Measurements from ENCODE around the gene HIBADH.

Gene HIBADH

GRCh38 chr7:27554826-27555225, 107.9 kb downstream of the HIBADH start:
- TF ChIP-seq CTCF (conservative IDR thresholded peaks at IDR 0.05; ENCODE audit: low read length) = no peak
- no peak overlapping the region for H3K4me3 ChIP-seq (ENCODE audit: low read length)
- no peak for DNase-seq (ENCODE audit: low read depth)

- TF ChIP-seq CTCF (conservative IDR thresholded peaks at IDR 0.05; ENCODE audit: low read length) = no peak
- H3K4me3 ChIP-seq (ENCODE audit: low read length) = no peak overlapping the region
- DNase-seq (ENCODE audit: low read depth) = no peak
These were observed 109.4 kb downstream of the HIBADH start for GRCh38 chr7:27553273-27553672.

GRCh38 chr7:27551803-27552400, 110.8 kb downstream of the HIBADH start:
- DNase-seq (ENCODE audit: low read depth) = no peak
- TF ChIP-seq CTCF (conservative IDR thresholded peaks at IDR 0.05; ENCODE audit: low read length) = no peak
- no peak overlapping the region for H3K4me3 ChIP-seq (ENCODE audit: low read length)

- H3K4me3 ChIP-seq (ENCODE audit: low read length) = no peak overlapping the region
- DNase-seq (ENCODE audit: low read depth) = no peak
- TF ChIP-seq CTCF (conservative IDR thresholded peaks at IDR 0.05; ENCODE audit: low read length) = no peak
These were observed 113.1 kb downstream of the HIBADH start for GRCh38 chr7:27549606-27550005.

GRCh38 chr7:27548304-27548703, 114.4 kb downstream of the HIBADH start:
- no peak overlapping the region for H3K4me3 ChIP-seq (ENCODE audit: low read length)
- no peak for DNase-seq (ENCODE audit: low read depth)
- no peak for TF ChIP-seq CTCF (conservative IDR thresholded peaks at IDR 0.05; ENCODE audit: low read length)

- no peak for TF ChIP-seq CTCF (conservative IDR thresholded peaks at IDR 0.05; ENCODE audit: low read length)
These were observed 115.3 kb downstream of the HIBADH start for GRCh38 chr7:27547401-27547800.

GRCh38 chr7:27546610-27547009, 116.1 kb downstream of the HIBADH start:
- DNase-seq (ENCODE audit: low read depth) = no peak
- no peak overlapping the region for H3K4me3 ChIP-seq (ENCODE audit: low read length)
- TF ChIP-seq CTCF (conservative IDR thresholded peaks at IDR 0.05; ENCODE audit: low read length) = no peak

More at GRCh38 chr7:27547401-27547800, 115.3 kb downstream of the HIBADH start:
- no peak overlapping the region for H3K4me3 ChIP-seq (ENCODE audit: low read length)
- peak; percentile 86 for DNase-seq (ENCODE audit: low read depth)
